GM13977 (cell line): ENCODE data around the gene RHEB.

ENCODE experiments used
- DNase-seq: peaks from one replicate; pipeline ENCODE4 v3.0.0; 2012; ENCODE audit warnings: low spot score
- CTCF ChIP-seq: IDR thresholded peaks from 2 replicates; pipeline ENCODE4 v1.5.1; 2012; ENCODE audit warnings: mild to moderate bottlenecking, control low read depth; ENCODE audit not compliant: insufficient read depth; ENCODE audit errors: extremely low read depth, missing control alignments
- in situ Hi-C: fragments of 300-500 bp; cut with MboI; formaldehyde crosslinking; loops from one replicate; pipeline ENCODE4 v1.12.0; 2022; ENCODE audit warnings: low sequenced_read_pairs, low pct_unique_long_range_greater_than_20kb, mixed read lengths, inconsistent platforms; ENCODE audit not compliant: unreplicated experiment

Gene RHEB

GRCh38 chr7:151505433-151505832 is 14.3 kb downstream of the RHEB start:
- TF ChIP-seq CTCF: no peak
- in situ Hi-C loops: no loop called here
- no peak for DNase-seq

GRCh38 chr7:151504715-151505326 is 14.9 kb downstream of the RHEB start:
- no peak for DNase-seq
- in situ Hi-C loops: no loop called here
- no peak for TF ChIP-seq CTCF

- TF ChIP-seq CTCF: no peak
- DNase-seq: no peak
- in situ Hi-C loops: no loop called here
Measured at GRCh38 chr7:151503902-151504714, 15.6 kb downstream of the RHEB start.

- in situ Hi-C loops: no loop called here
- DNase-seq: no peak
- no peak for TF ChIP-seq CTCF
Measured at GRCh38 chr7:151501676-151502075, 18.0 kb downstream of the RHEB start.

- DNase-seq: no peak
- in situ Hi-C loops: no loop called here
- TF ChIP-seq CTCF: no peak
Measured at GRCh38 chr7:151498495-151498894, 21.2 kb downstream of the RHEB start.

- no peak for DNase-seq
- no peak for TF ChIP-seq CTCF
- in situ Hi-C loops: no loop called here
Measured at GRCh38 chr7:151497306-151497871, 22.3 kb downstream of the RHEB start.
